HCT116 (cell line): ENCODE measurements around the gene COL2A1. TPM values are rescaled to one million over a fixed set of nuclear protein-coding genes. Genes with fewer than 3 reads are reported as not detected.

ENCODE experiments used
- ATAC-seq: fragments of 200-7000 bp; cut with Tn5 transposase; 2 replicates; pipeline ENCODE4 v1.9.1; 2020; ENCODE audit warnings: mild to moderate bottlenecking, moderate library complexity
- BruUV-seq: library from RNA; stranded (reverse); fragments of 400-500 nt; replicated peaks from 2 replicates; lab custom pipeline; 2021; lab: Mats Ljungman, UMichigan
- CTCF ChIA-PET: fragments of 300-600 bp; sonication (Branson Sonifier 250); formaldehyde crosslinking; loops from one replicate; lab custom pipeline; 2021; ENCODE audit warnings: antibody characterized with exemption; lab: Charles Lee
- POLR2A ChIA-PET: fragments of 300-600, 350-600 bp; sonication (Branson Sonifier 250); formaldehyde crosslinking; loops from one replicate; lab custom pipeline; 2021; ENCODE audit warnings: antibody characterized with exemption; lab: Charles Lee
- RAD21 ChIA-PET, 2 experiments: fragments of 300-600 bp; sonication (Branson Sonifier 250); formaldehyde crosslinking; loops; one replicate each; lab custom pipeline; 2023; ENCODE audit warnings: low total read pairs in 2 of 2; ENCODE audit not compliant: uncharacterized antibody in 2 of 2, unreplicated experiment in 2 of 2, low non-redundant PET in 1 of 2; lab: Charles Lee
- DNase-seq: peaks from one replicate; pipeline ENCODE4 v3.0.0-alpha.2; 2010; ENCODE audit warnings: low read depth, low spot score
- H2AFZ ChIP-seq: fragments of 200-600 bp; shearing (Covaris generic), sonication (generic); 2 replicates; pipeline ENCODE4 v1.6.1; 2017; ENCODE audit warnings: low read depth, mixed run types, mixed read lengths, antibody characterized with exemption, low read length; ENCODE audit not compliant: poor library complexity, severe bottlenecking
- H3K27ac ChIP-seq: 2 replicates; pipeline ENCODE4 v1.5.1; 2012; ENCODE audit warnings: low read depth, low read length
- H3K27me3 ChIP-seq: fragments of 200-600 bp; sonication (generic); 2 replicates; pipeline ENCODE4 v1.6.1; 2016; ENCODE audit warnings: mixed run types, low read length, mixed read lengths; ENCODE audit not compliant: insufficient read depth
- H3K36me3 ChIP-seq, 2 experiments: fragments of 200-500 bp in 1 of 2; fragments of 200-600 bp in 1 of 2; sonication (Bioruptor generic) in 1 of 2; sonication (generic) in 1 of 2; 2 replicates each; pipeline versions ENCODE4 v1.5.1 to v1.6.1; 2014 to 2016; ENCODE audit warnings: low read length in 2 of 2, inconsistent platforms in 1 of 2, mixed read lengths in 1 of 2, mixed run types in 1 of 2; ENCODE audit not compliant: insufficient read depth in 2 of 2, control insufficient read depth in 1 of 2
- H3K4me1 ChIP-seq, 2 experiments: fragments of 200-600 bp in 1 of 2; sonication (generic) in 1 of 2; 2 replicates each; pipeline versions ENCODE4 v1.5.1 to v1.6.1; 2012 to 2017; ENCODE audit warnings: low read length in 2 of 2, inconsistent platforms in 1 of 2, mild to moderate bottlenecking in 1 of 2, mixed read lengths in 1 of 2, mixed run types in 1 of 2, moderate library complexity in 1 of 2; ENCODE audit not compliant: insufficient read depth in 2 of 2, control insufficient read depth in 1 of 2
- H3K4me2 ChIP-seq: fragments of 200-600 bp; sonication (generic); 2 replicates; pipeline ENCODE4 v1.6.1; 2017; ENCODE audit warnings: mixed run types, low read length, mixed read lengths
- H3K4me3 ChIP-seq, 2 experiments: fragments of 200-600 bp in 1 of 2; sonication (generic) in 1 of 2; replicated peaks in 1 of 2; 2 replicates each; pipeline ENCODE4 v1.5.1; 2011 to 2016; ENCODE audit warnings: low read length in 2 of 2, control low read depth in 1 of 2, low read depth in 1 of 2, mild to moderate bottlenecking in 1 of 2, mixed read lengths in 1 of 2, mixed run types in 1 of 2
- H3K79me2 ChIP-seq: fragments of 200-600 bp; sonication (generic); 2 replicates; pipeline ENCODE4 v1.6.1; 2017; ENCODE audit warnings: mild to moderate bottlenecking, mixed run types, low read length, moderate library complexity, mixed read lengths; ENCODE audit not compliant: insufficient read depth
- H3K9ac ChIP-seq: fragments of 200-600 bp; sonication (generic); 2 replicates; pipeline ENCODE4 v1.6.1; 2016; ENCODE audit warnings: low read length, mixed read lengths
- H3K9me2 ChIP-seq: fragments of 200-600 bp; sonication (generic), shearing (Covaris generic); 2 replicates; pipeline ENCODE4 v1.6.1; 2017; ENCODE audit warnings: mixed run types, mild to moderate bottlenecking, moderate library complexity; ENCODE audit not compliant: insufficient read depth
- H3K9me3 ChIP-seq, 2 experiments: fragments of 200-500 bp in 1 of 2; fragments of 200-600 bp in 1 of 2; sonication (Bioruptor generic) in 1 of 2; sonication (generic) in 1 of 2; 2 replicates each; pipeline ENCODE4 v1.6.1; 2014 to 2017; ENCODE audit warnings: low read length in 2 of 2, mixed read lengths in 2 of 2, inconsistent platforms in 1 of 2, low read depth in 1 of 2, mild to moderate bottlenecking in 1 of 2, mixed run types in 1 of 2, moderate library complexity in 1 of 2; ENCODE audit not compliant: control insufficient read depth in 1 of 2, insufficient read depth in 1 of 2
- H4K20me1 ChIP-seq: fragments of 200-600 bp; sonication (generic), shearing (Covaris generic); 2 replicates; pipeline ENCODE4 v1.6.1; 2017; ENCODE audit warnings: mixed run types, mild to moderate bottlenecking, moderate library complexity; ENCODE audit not compliant: insufficient read depth
- ATF3 ChIP-seq: IDR thresholded peaks from 2 replicates; pipeline ENCODE4 v1.6.1; 2012
- CBX3 ChIP-seq: IDR thresholded peaks from 2 replicates; pipeline ENCODE4 v1.6.1; 2012; ENCODE audit warnings: low read depth
- CTCF ChIP-seq, 3 experiments: fragments of 200-600 bp in 1 of 3; sonication (generic) in 1 of 3; IDR thresholded peaks in 2 of 3; conservative IDR thresholded peaks in 1 of 3; 2 replicates each; pipeline ENCODE4 v1.5.1; 2012 to 2017; ENCODE audit warnings: low read depth in 2 of 3, low read length in 2 of 3, antibody characterized with exemption in 1 of 3, borderline replicate concordance in 1 of 3, control low read depth in 1 of 3, mild to moderate bottlenecking in 1 of 3, mixed read lengths in 1 of 3, mixed run types in 1 of 3, moderate library complexity in 1 of 3; ENCODE audit not compliant: insufficient read depth in 1 of 3
- ELF1 ChIP-seq: IDR thresholded peaks from 2 replicates; pipeline ENCODE4 v1.6.1; 2012; ENCODE audit warnings: low read depth, borderline replicate concordance
- FOSL1 ChIP-seq: IDR thresholded peaks from 2 replicates; pipeline ENCODE4 v1.6.1; 2012; ENCODE audit warnings: low read depth
- JUND ChIP-seq: IDR thresholded peaks from 2 replicates; pipeline ENCODE4 v1.6.1; 2012
- POLR2A ChIP-seq: IDR thresholded peaks from 2 replicates; pipeline ENCODE4 v1.7.0; 2011; ENCODE audit warnings: borderline replicate concordance; ENCODE audit not compliant: insufficient read depth, insufficient read length; ENCODE audit errors: extremely low read depth
- POLR2AphosphoS5 ChIP-seq: IDR thresholded peaks from 2 replicates; pipeline ENCODE4 v1.6.1; 2011; ENCODE audit warnings: mild to moderate bottlenecking, low read depth, low read length, moderate library complexity
- SP1 ChIP-seq: IDR thresholded peaks from 2 replicates; pipeline ENCODE4 v1.6.1; 2012; ENCODE audit warnings: low read depth
- SRF ChIP-seq: IDR thresholded peaks from 2 replicates; pipeline ENCODE4 v1.6.1; 2012; ENCODE audit warnings: low read depth
- TCF7L2 ChIP-seq: IDR thresholded peaks from 2 replicates; pipeline ENCODE4 v1.7.0; 2011; ENCODE audit warnings: borderline replicate concordance, inconsistent platforms; ENCODE audit not compliant: insufficient read depth, insufficient read length; ENCODE audit errors: extremely low read depth
- YY1 ChIP-seq: IDR thresholded peaks from 2 replicates; pipeline ENCODE4 v1.6.1; 2011; ENCODE audit warnings: low read length, low read depth, moderate library complexity, mild to moderate bottlenecking; ENCODE audit not compliant: insufficient replicate concordance; ENCODE audit errors: extremely low read depth
- ZBTB33 ChIP-seq: IDR thresholded peaks from 2 replicates; pipeline ENCODE4 v1.6.1; 2011; ENCODE audit warnings: mild to moderate bottlenecking, low read length, moderate library complexity; ENCODE audit not compliant: insufficient replicate concordance; ENCODE audit errors: extremely low read depth
- ZFX ChIP-seq: fragments of 450-650 bp; IDR thresholded peaks from 2 replicates; pipeline ENCODE4 v1.6.1; 2017
- intact Hi-C: fragments of 100-400 bp; cut with micrococcal nuclease; formaldehyde crosslinking; loops from 2 replicates; pipeline ENCODE4 v1.10.0; 2022
- total RNA-seq: library from RNA; stranded (reverse); gene quantifications from one replicate; pipeline ENCODE4 v1.2.1, GENCODE V29; 2021; ENCODE audit not compliant: unreplicated experiment

The COL2A1 gene
- total RNA-seq, 1 experiment from 2014 or later: 0.22 TPM

GRCh38 chr12:48041591-48042423 is 37.5 kb upstream of the COL2A1 start (continued):
- no peak for TF ChIP-seq ELF1

GRCh38 chr12:48040354-48040753 is 36.1 kb upstream of the COL2A1 start:
- no peak for ATAC-seq
- no peak overlapping the region for H3K9ac ChIP-seq
- no peaks in the 10 kb centered on the region for H3K79me2 ChIP-seq
- no peak overlapping the region for H3K27ac ChIP-seq
- no peak overlapping the region for H3K4me2 ChIP-seq
- H3K36me3 ChIP-seq: peaks cover 10 to 14% of the 10 kb centered on the region in 2 experiments
- no peaks in the 10 kb centered on the region for H4K20me1 ChIP-seq
- BruUV-seq: no TSS peak
- TF ChIP-seq ZBTB33: no peak
- TF ChIP-seq ATF3: no peak
- TF ChIP-seq FOSL1: no peak
- TF ChIP-seq YY1: no peak
- TF ChIP-seq TCF7L2: no peak
- TF ChIP-seq ZFX: no peak
- no peak for TF ChIP-seq POLR2AphosphoS5
- no peak for TF ChIP-seq CTCF (IDR thresholded peaks at IDR 0.05 in 2 of 3, conservative IDR thresholded peaks at IDR 0.05 in 1 of 3; ENCODE audit: borderline replicate concordance in 1 of 3, insufficient read depth in 1 of 3, low read depth in 2 of 3, low read length in 2 of 3)
- TF ChIP-seq POLR2A: no peak
- no peak for TF ChIP-seq CBX3
- no peak for TF ChIP-seq SRF
- TF ChIP-seq JUND: no peak
- no peak for TF ChIP-seq SP1
- TF ChIP-seq, all 23 proteins: peak for 0
- H2AFZ ChIP-seq: no peak overlapping the region
- H3K27me3 ChIP-seq: no peaks in the 10 kb centered on the region
- ChIA-PET POLR2A (no interaction called here), RAD21 (no interaction called here), CTCF (no interaction called here)
- no peak overlapping the region for H3K4me3 ChIP-seq
- H3K4me1 ChIP-seq: no peaks in the 10 kb centered on the region
- H3K9me2 ChIP-seq: no peaks in the 10 kb centered on the region; the same call in 1 of the 2 replicates
- intact Hi-C loops: no loop called here
- no peak for DNase-seq
- H3K9me3 ChIP-seq: no peaks in the 10 kb centered on the region
